ENCODE measurements around the gene ACAD9. TPM values are rescaled to one million over a fixed set of nuclear protein-coding genes. Genes with fewer than 3 reads are reported as not detected.

Gene ACAD9
- total and polyA plus RNA-seq, 9 of the 15 experiments (the other 6 are each of a cell fraction or from before 2014, with no cell fraction given): 10.2 to 32.6 (median 22.8) TPM

DNA sequence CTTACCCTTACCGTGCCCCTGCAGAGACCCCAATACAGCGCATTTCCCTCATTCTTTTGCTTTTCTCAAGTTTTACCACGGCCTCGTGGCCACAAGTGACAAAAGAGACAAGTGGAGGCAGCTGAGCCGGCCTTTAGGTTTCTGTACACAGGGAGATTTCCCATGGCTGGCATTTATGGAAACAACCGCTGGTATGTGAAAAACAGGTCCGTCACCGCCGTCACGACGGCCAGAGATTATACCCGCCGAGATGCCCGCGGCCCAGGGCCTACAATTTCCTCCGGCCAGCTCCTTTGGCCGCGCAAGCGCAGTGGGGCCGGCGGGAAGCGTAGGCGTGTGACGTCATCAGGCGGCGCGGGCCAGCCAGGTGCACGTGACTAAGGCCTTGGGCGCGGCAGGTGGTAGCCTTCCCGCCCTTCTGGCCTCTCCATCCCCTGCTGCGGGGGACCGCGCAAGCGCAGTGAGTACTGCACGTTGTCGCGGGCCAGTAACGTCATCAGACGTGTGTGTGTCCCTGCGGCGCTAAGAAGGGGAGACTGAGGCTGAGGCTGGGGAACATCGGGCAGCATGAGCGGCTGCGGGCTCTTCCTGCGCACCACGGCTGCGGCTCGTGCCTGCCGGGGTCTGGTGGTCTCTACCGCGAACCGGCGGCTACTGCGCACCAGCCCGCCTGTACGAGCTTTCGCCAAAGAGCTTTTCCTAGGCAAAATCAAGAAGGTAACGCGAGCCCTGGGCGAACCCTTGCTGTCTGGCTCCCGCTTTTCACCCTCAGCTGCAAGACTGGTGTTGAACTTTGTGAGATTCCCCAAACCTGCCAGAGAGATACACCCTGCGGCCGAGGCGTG lies at the start of gene ACAD9 (continued):
- TF ChIP-seq ZNF75A (CRISPR knock-in tag; IDR thresholded peaks at IDR 0.05) (no peak), GTF3C2 (IDR thresholded peaks at IDR 0.05; ENCODE audit: borderline replicate concordance, extremely low read depth, insufficient read length) (no peak), ZNF354B (CRISPR knock-in tag; IDR thresholded peaks at IDR 0.05) (no peak), BCL6 (CRISPR knock-in tag; IDR thresholded peaks at IDR 0.05) (no peak), ETV6 (IDR thresholded peaks at IDR 0.05; ENCODE audit: borderline replicate concordance in 1 of 2, low read depth in 2 of 2, low read length in 1 of 2) (no peak), ETV6 (CRISPR knock-in tag; IDR thresholded peaks at IDR 0.05; ENCODE audit: borderline replicate concordance) (no peak; the same call in 1 of the 2 replicates), MXI1 (IDR thresholded peaks at IDR 0.05; ENCODE audit: low read depth, low read length) (no peak), ZFP30 (CRISPR knock-in tag; IDR thresholded peaks at IDR 0.05; ENCODE audit: borderline replicate concordance) (no peak), ZNF57 (CRISPR knock-in tag; IDR thresholded peaks at IDR 0.05) (no peak), ZNF277 (CRISPR knock-in tag; IDR thresholded peaks at IDR 0.05; ENCODE audit: borderline replicate concordance) (no peak), SAP30 (IDR thresholded peaks at IDR 0.05; ENCODE audit: borderline replicate concordance, insufficient read depth, low read depth, low read length, poor library complexity, severe bottlenecking) (peak; percentile 71), GATAD2B (IDR thresholded peaks at IDR 0.05; ENCODE audit: borderline replicate concordance) (no peak), ZNF253 (CRISPR knock-in tag; conservative IDR thresholded peaks at IDR 0.05) (no peak), XRCC4 (IDR thresholded peaks at IDR 0.05; ENCODE audit: extremely low read depth, insufficient read depth, insufficient read length) (no peak), NBN (IDR thresholded peaks at IDR 0.05; ENCODE audit: low read depth) (peak; percentile 99), E2F6 (IDR thresholded peaks at IDR 0.05; ENCODE audit: borderline replicate concordance in 1 of 2, extremely low read depth in 1 of 2, insufficient read depth in 1 of 2, insufficient read length in 1 of 2, low read depth in 1 of 2, low read length in 1 of 2, poor library complexity in 1 of 2, severe bottlenecking in 1 of 2) (peak; percentile 99), SP2 (IDR thresholded peaks at IDR 0.05; ENCODE audit: extremely low read depth, low read depth, low read length, poor library complexity, severe bottlenecking) (no peak)
- TF ChIP-seq, protein P1, sequence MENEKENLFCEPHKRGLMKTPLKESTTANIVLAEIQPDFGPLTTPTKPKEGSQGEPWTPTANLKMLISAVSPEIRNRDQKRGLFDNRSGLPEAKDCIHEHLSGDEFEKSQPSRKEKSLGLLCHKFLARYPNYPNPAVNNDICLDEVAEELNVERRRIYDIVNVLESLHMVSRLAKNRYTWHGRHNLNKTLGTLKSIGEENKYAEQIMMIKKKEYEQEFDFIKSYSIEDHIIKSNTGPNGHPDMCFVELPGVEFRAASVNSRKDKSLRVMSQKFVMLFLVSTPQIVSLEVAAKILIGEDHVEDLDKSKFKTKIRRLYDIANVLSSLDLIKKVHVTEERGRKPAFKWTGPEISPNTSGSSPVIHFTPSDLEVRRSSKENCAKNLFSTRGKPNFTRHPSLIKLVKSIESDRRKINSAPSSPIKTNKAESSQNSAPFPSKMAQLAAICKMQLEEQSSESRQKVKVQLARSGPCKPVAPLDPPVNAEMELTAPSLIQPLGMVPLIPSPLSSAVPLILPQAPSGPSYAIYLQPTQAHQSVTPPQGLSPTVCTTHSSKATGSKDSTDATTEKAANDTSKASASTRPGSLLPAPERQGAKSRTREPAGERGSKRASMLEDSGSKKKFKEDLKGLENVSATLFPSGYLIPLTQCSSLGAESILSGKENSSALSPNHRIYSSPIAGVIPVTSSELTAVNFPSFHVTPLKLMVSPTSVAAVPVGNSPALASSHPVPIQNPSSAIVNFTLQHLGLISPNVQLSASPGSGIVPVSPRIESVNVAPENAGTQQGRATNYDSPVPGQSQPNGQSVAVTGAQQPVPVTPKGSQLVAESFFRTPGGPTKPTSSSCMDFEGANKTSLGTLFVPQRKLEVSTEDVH (IDR thresholded peaks at IDR 0.05; ENCODE audit: low read depth, partially characterized antibody): peak; percentile 88
